Measurements from ENCODE around the gene LDLRAD4.

The LDLRAD4 gene

DNA sequence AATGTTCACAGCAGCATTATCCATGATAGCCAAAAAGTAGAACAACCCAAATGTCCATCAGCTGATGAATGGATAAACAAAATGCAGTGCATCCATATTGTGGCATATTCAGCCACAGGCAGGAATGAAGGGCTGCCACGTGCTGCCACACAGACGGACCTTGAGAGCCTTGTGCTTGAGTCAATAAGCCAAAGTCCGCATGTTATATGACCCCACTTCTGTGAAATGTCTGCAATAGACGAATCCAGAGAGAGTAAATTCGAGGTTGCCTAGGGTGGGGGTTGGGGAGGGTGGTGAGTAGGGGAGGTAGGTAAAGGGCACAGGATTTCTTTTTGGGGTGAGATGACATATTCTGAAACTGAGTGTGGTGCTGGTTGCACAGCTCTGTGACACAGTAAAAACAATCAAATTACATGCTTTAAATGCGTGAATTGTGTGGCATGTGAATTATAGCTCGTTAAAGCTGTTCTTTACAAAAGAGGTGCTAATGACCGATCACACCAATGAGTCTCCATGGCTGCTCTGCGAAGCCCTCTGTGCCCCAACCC is 38.9 kb upstream of the LDLRAD4 start:
- DNase-seq, result no peak
- no peak overlapping the region for H3K27ac ChIP-seq (ENCODE audit: insufficient read depth in 1 of 2, low read depth in 1 of 2, low read length in 2 of 2, poor library complexity in 1 of 2, severe bottlenecking in 2 of 2)
- CTCF ChIA-PET, result interaction anchor here (1.0 kb wide), 1 partner anchor 449 kb away, joined by 4 read pairs; no protein-coding TSS in a partner anchor
- 92% methylated on average over 9 of the region's 9 CpGs for WGBS (ENCODE audit: insufficient coverage)
- no peak overlapping the region for H3K4me3 ChIP-seq (ENCODE audit: control insufficient read depth in 1 of 7, extremely low read depth in 1 of 7, insufficient read depth in 4 of 7, low read depth in 2 of 7, low read length in 6 of 7)
- no peaks in the 10 kb centered on the region for H3K9me3 ChIP-seq (ENCODE audit: control extremely low read depth in 1 of 5, control insufficient read depth in 4 of 5, insufficient read depth in 2 of 5, low read depth in 1 of 5, low read length in 4 of 5)
- H3K36me3 ChIP-seq (ENCODE audit: control insufficient read depth in 4 of 4, insufficient read depth in 4 of 4, low read length in 3 of 4), result no peaks in the 10 kb centered on the region
- no peaks in the 10 kb centered on the region for H3K27me3 ChIP-seq (replicated peaks in 2 of 5; ENCODE audit: control insufficient read depth in 4 of 5, insufficient read depth in 5 of 5, low read length in 4 of 5)
- H3K4me1 ChIP-seq (ENCODE audit: control extremely low read depth in 1 of 4, control insufficient read depth in 4 of 4, insufficient read depth in 4 of 4, low read length in 3 of 4), result no peaks in the 10 kb centered on the region
- POLR2A ChIA-PET, result no interaction called here

- WGBS (ENCODE audit: insufficient coverage), result 89% methylated on average over 3 of the region's 6 CpGs
- H3K4me3 ChIP-seq (ENCODE audit: control insufficient read depth in 1 of 7, extremely low read depth in 1 of 7, insufficient read depth in 4 of 7, low read depth in 2 of 7, low read length in 6 of 7), result no peak overlapping the region
- no peak overlapping the region for H3K27ac ChIP-seq (ENCODE audit: insufficient read depth in 1 of 2, low read depth in 1 of 2, low read length in 2 of 2, poor library complexity in 1 of 2, severe bottlenecking in 2 of 2)
- H3K4me1 ChIP-seq (ENCODE audit: control extremely low read depth in 1 of 4, control insufficient read depth in 4 of 4, insufficient read depth in 4 of 4, low read length in 3 of 4), result no peaks in the 10 kb centered on the region
- H3K9me3 ChIP-seq (ENCODE audit: control extremely low read depth in 1 of 5, control insufficient read depth in 4 of 5, insufficient read depth in 2 of 5, low read depth in 1 of 5, low read length in 4 of 5), result no peaks in the 10 kb centered on the region
- H3K27me3 ChIP-seq (replicated peaks in 2 of 5; ENCODE audit: control insufficient read depth in 4 of 5, insufficient read depth in 5 of 5, low read length in 4 of 5), result no peaks in the 10 kb centered on the region
- CTCF ChIA-PET, result interaction anchor here (0.6 to 1.0 kb wide), 2 partner anchors 120 to 448 kb away, joined by 4 read pairs; no protein-coding TSS in a partner anchor
- DNase-seq, result no peak
- POLR2A ChIA-PET, result interaction anchor here (0.7 kb wide), 1 partner anchor 188 kb away, joined by 4 read pairs; no protein-coding TSS in a partner anchor
- H3K36me3 ChIP-seq (ENCODE audit: control insufficient read depth in 4 of 4, insufficient read depth in 4 of 4, low read length in 3 of 4), result no peaks in the 10 kb centered on the region
Observed at GRCh38 chr18:13180614-13181375, 37.8 kb upstream of the LDLRAD4 start.

DNA sequence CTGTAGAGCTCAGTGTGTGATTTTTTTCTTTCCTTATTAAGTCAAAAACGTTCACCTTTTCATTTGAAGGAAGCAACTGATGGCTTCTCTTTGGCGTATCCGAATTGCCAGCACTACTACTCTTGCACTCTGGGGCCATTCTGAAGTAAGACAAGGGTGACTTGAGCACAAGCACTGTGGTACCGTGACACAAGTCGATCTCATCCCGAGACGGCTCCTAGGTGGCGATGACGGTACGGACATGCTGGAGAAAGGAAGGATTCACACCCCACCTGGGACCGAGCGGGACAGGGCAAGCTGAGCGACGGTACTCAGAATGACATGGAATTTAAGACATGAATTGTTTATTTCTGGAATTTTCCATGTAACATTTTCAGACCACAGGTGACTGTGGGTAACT is 36.8 kb upstream of the LDLRAD4 start:
- POLR2A ChIA-PET, result no interaction called here
- Histone ChIP-seq H3K4me1 (ENCODE audit: control extremely low read depth in 1 of 4, control insufficient read depth in 4 of 4, insufficient read depth in 4 of 4, low read length in 3 of 4) (no peaks in the 10 kb centered on the region), H3K36me3 (ENCODE audit: control insufficient read depth in 4 of 4, insufficient read depth in 4 of 4, low read length in 3 of 4) (no peaks in the 10 kb centered on the region), H3K9me3 (ENCODE audit: control extremely low read depth in 1 of 5, control insufficient read depth in 4 of 5, insufficient read depth in 2 of 5, low read depth in 1 of 5, low read length in 4 of 5) (no peaks in the 10 kb centered on the region), H3K4me3 (ENCODE audit: control insufficient read depth in 1 of 7, extremely low read depth in 1 of 7, insufficient read depth in 4 of 7, low read depth in 2 of 7, low read length in 6 of 7) (no peak overlapping the region), H3K27ac (ENCODE audit: insufficient read depth in 1 of 2, low read depth in 1 of 2, low read length in 2 of 2, poor library complexity in 1 of 2, severe bottlenecking in 2 of 2) (no peak overlapping the region), H3K27me3 (replicated peaks in 2 of 5; ENCODE audit: control insufficient read depth in 4 of 5, insufficient read depth in 5 of 5, low read length in 4 of 5) (no peaks in the 10 kb centered on the region)
- DNase-seq, result no peak
- 97% methylated on average over 13 of the region's 14 CpGs for WGBS (ENCODE audit: insufficient coverage)
- CTCF ChIA-PET, result no interaction called here

DNA sequence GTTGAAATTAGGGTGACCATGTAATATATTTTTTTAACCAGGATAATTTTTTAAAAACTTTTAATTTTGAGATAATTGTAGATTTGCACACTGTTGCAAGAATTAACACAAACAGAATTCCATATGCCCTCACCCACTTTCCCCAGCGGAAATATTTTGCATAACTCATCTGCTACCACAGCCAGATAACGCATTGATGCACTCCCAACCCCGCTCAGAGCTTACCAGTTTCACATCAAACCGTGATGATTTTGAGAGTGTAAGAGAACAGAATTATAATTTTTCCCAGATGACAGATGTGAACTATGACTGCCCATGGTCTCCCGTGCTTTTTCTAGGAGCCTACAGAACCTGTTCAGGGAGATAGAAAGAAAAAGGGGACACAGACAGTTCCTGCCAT is 35.2 kb upstream of the LDLRAD4 start:
- Histone ChIP-seq H3K27me3 (replicated peaks in 2 of 5; ENCODE audit: control insufficient read depth in 4 of 5, insufficient read depth in 5 of 5, low read length in 4 of 5) (no peaks in the 10 kb centered on the region), H3K4me1 (ENCODE audit: control extremely low read depth in 1 of 4, control insufficient read depth in 4 of 4, insufficient read depth in 4 of 4, low read length in 3 of 4) (no peaks in the 10 kb centered on the region), H3K9me3 (ENCODE audit: control extremely low read depth in 1 of 5, control insufficient read depth in 4 of 5, insufficient read depth in 2 of 5, low read depth in 1 of 5, low read length in 4 of 5) (no peaks in the 10 kb centered on the region), H3K4me3 (ENCODE audit: control insufficient read depth in 1 of 7, extremely low read depth in 1 of 7, insufficient read depth in 4 of 7, low read depth in 2 of 7, low read length in 6 of 7) (no peak overlapping the region), H3K27ac (ENCODE audit: insufficient read depth in 1 of 2, low read depth in 1 of 2, low read length in 2 of 2, poor library complexity in 1 of 2, severe bottlenecking in 2 of 2) (no peak overlapping the region), H3K36me3 (ENCODE audit: control insufficient read depth in 4 of 4, insufficient read depth in 4 of 4, low read length in 3 of 4) (no peaks in the 10 kb centered on the region)
- DNase-seq, result no peak
- 84% methylated on average over 2 of the region's 5 CpGs for WGBS (ENCODE audit: insufficient coverage)
- POLR2A ChIA-PET, result no interaction called here
- CTCF ChIA-PET, result no interaction called here

DNA sequence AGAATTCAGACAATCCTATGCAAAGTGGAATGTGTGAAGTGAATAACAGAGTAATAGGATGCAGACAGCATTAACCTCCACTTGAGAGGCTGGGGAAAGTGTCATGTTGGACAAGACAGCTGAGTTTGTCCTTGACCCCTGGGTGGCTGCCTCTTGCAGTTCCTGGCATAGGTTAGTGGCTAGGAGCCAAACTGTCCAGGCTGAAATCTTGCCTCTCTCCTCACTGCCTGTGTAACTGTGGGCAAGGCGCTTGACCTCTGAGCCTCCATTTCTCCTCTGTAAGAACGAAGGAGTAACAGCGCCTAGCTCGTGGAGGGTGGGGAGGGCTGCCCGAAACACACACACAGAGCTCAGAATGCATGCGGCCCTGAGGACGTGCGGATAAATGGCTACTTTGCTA is 34.8 kb upstream of the LDLRAD4 start:
- no peak for DNase-seq
- H3K27ac ChIP-seq (ENCODE audit: insufficient read depth in 1 of 2, low read depth in 1 of 2, low read length in 2 of 2, poor library complexity in 1 of 2, severe bottlenecking in 2 of 2), result no peak overlapping the region
- no peaks in the 10 kb centered on the region for H3K27me3 ChIP-seq (replicated peaks in 2 of 5; ENCODE audit: control insufficient read depth in 4 of 5, insufficient read depth in 5 of 5, low read length in 4 of 5)
- H3K4me3 ChIP-seq (ENCODE audit: control insufficient read depth in 1 of 7, extremely low read depth in 1 of 7, insufficient read depth in 4 of 7, low read depth in 2 of 7, low read length in 6 of 7), result no peak overlapping the region
- CTCF ChIA-PET, result interaction anchor here (1.6 kb wide), 1 partner anchor 16 kb away, joined by 3 read pairs; no protein-coding TSS in a partner anchor
- H3K36me3 ChIP-seq (ENCODE audit: control insufficient read depth in 4 of 4, insufficient read depth in 4 of 4, low read length in 3 of 4), result no peaks in the 10 kb centered on the region
- H3K9me3 ChIP-seq (ENCODE audit: control extremely low read depth in 1 of 5, control insufficient read depth in 4 of 5, insufficient read depth in 2 of 5, low read depth in 1 of 5, low read length in 4 of 5), result no peaks in the 10 kb centered on the region
- POLR2A ChIA-PET, result no interaction called here
- no peaks in the 10 kb centered on the region for H3K4me1 ChIP-seq (ENCODE audit: control extremely low read depth in 1 of 4, control insufficient read depth in 4 of 4, insufficient read depth in 4 of 4, low read length in 3 of 4)
- 95% methylated on average over 7 of the region's 8 CpGs for WGBS (ENCODE audit: insufficient coverage)

- no peaks in the 10 kb centered on the region for H3K27me3 ChIP-seq (replicated peaks in 2 of 5; ENCODE audit: control insufficient read depth in 4 of 5, insufficient read depth in 5 of 5, low read length in 4 of 5)
- ChIA-PET POLR2A (no interaction called here), CTCF (interaction anchor here (1.6 kb wide), 1 partner anchor 15 kb away, joined by 3 read pairs; no protein-coding TSS in a partner anchor)
- no peaks in the 10 kb centered on the region for H3K36me3 ChIP-seq (ENCODE audit: control insufficient read depth in 4 of 4, insufficient read depth in 4 of 4, low read length in 3 of 4)
- H3K4me1 ChIP-seq (ENCODE audit: control extremely low read depth in 1 of 4, control insufficient read depth in 4 of 4, insufficient read depth in 4 of 4, low read length in 3 of 4), result no peaks in the 10 kb centered on the region
- H3K4me3 ChIP-seq (ENCODE audit: control insufficient read depth in 1 of 7, extremely low read depth in 1 of 7, insufficient read depth in 4 of 7, low read depth in 2 of 7, low read length in 6 of 7), result no peak overlapping the region
- no peaks in the 10 kb centered on the region for H3K9me3 ChIP-seq (ENCODE audit: control extremely low read depth in 1 of 5, control insufficient read depth in 4 of 5, insufficient read depth in 2 of 5, low read depth in 1 of 5, low read length in 4 of 5)
- 88% methylated on average over 8 of the region's 9 CpGs for WGBS (ENCODE audit: insufficient coverage)
- no peak for DNase-seq
- H3K27ac ChIP-seq (ENCODE audit: insufficient read depth in 1 of 2, low read depth in 1 of 2, low read length in 2 of 2, poor library complexity in 1 of 2, severe bottlenecking in 2 of 2), result no peak overlapping the region
Observed at GRCh38 chr18:13184396-13184795, 34.2 kb upstream of the LDLRAD4 start.

DNA sequence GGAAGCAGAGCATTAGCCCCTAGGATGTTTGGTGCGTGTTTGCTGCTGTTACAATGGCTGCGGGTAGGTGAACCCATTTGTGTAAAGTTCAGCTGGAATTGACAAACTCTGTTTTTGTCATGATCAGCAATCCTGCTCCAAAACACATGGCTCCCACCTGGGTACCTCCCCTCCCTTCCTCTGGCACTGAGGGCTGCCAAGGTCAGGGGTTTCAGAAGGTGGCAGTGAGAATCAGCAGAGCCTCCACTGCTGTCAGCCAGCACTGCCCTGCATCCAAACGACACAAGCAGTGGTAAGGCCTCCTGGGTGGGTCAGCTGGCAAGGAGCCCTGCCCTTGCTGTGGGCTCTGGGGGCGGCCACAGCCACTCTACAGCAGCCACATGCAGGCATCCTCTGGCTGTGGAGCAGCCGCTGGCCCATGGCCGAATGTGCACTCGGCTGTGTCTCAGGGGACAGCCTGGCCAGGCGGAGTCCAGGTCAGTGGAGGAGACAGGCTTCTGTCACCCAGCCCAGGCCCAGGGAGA is 32.8 kb upstream of the LDLRAD4 start:
- H3K4me1 ChIP-seq (ENCODE audit: control extremely low read depth in 1 of 4, control insufficient read depth in 4 of 4, insufficient read depth in 4 of 4, low read length in 3 of 4), result no peaks in the 10 kb centered on the region
- no peaks in the 10 kb centered on the region for H3K27me3 ChIP-seq (replicated peaks in 2 of 5; ENCODE audit: control insufficient read depth in 4 of 5, insufficient read depth in 5 of 5, low read length in 4 of 5)
- ChIA-PET POLR2A (no interaction called here), CTCF (interaction anchor here (2.2 kb wide), 1 partner anchor 19 kb away, joined by 5 read pairs; no protein-coding TSS in a partner anchor)
- H3K4me3 ChIP-seq (ENCODE audit: control insufficient read depth in 1 of 7, extremely low read depth in 1 of 7, insufficient read depth in 4 of 7, low read depth in 2 of 7, low read length in 6 of 7), result no peak overlapping the region
- WGBS (ENCODE audit: insufficient coverage), result 94% methylated on average over 7 of the region's 8 CpGs
- no peaks in the 10 kb centered on the region for H3K9me3 ChIP-seq (ENCODE audit: control extremely low read depth in 1 of 5, control insufficient read depth in 4 of 5, insufficient read depth in 2 of 5, low read depth in 1 of 5, low read length in 4 of 5)
- H3K27ac ChIP-seq (ENCODE audit: insufficient read depth in 1 of 2, low read depth in 1 of 2, low read length in 2 of 2, poor library complexity in 1 of 2, severe bottlenecking in 2 of 2), result no peak overlapping the region
- H3K36me3 ChIP-seq (ENCODE audit: control insufficient read depth in 4 of 4, insufficient read depth in 4 of 4, low read length in 3 of 4), result no peaks in the 10 kb centered on the region
- no peak for DNase-seq
